Inflammatory macrophage treated with lipopolysaccharide for 4 hours (primary cell): ENCODE results near the gene ADGRB2.

ENCODE experiments used
- DNase-seq: peaks from one replicate; pipeline ENCODE4 v3.0.0-alpha.2; 2020

The ADGRB2 gene

GRCh38 chr1:31763671-31764311, 349 bp downstream of the ADGRB2 start:
- no peak for DNase-seq

GRCh38 chr1:31762726-31763670, 1.1 kb downstream of the ADGRB2 start:
- peak; percentile 28 for DNase-seq

- no peak for DNase-seq
Measured at GRCh38 chr1:31762323-31762722, 1.8 kb downstream of the ADGRB2 start.

- no peak for DNase-seq
Measured at GRCh38 chr1:31761883-31762282, 2.3 kb downstream of the ADGRB2 start.

GRCh38 chr1:31760471-31761470, 3.4 kb downstream of the ADGRB2 start:
- peak; percentile 47 for DNase-seq

GRCh38 chr1:31759298-31760023, 4.7 kb downstream of the ADGRB2 start:
- DNase-seq, result no peak

- DNase-seq, result no peak
Measured at GRCh38 chr1:31758823-31759222, 5.3 kb downstream of the ADGRB2 start.

- DNase-seq, result no peak
Measured at GRCh38 chr1:31757989-31758388, 6.2 kb downstream of the ADGRB2 start.

- no peak for DNase-seq
Measured at GRCh38 chr1:31757204-31757679, 6.9 kb downstream of the ADGRB2 start.

GRCh38 chr1:31756578-31756977, 7.6 kb downstream of the ADGRB2 start:
- no peak for DNase-seq

GRCh38 chr1:31755850-31756492, 8.2 kb downstream of the ADGRB2 start:
- DNase-seq, result no peak

- no peak for DNase-seq
Measured at GRCh38 chr1:31755197-31755611, 8.9 kb downstream of the ADGRB2 start.

- DNase-seq, result no peak
Measured at GRCh38 chr1:31754397-31754796, 9.7 kb downstream of the ADGRB2 start.

GRCh38 chr1:31753707-31754349, 10.3 kb downstream of the ADGRB2 start:
- no peak for DNase-seq

- no peak for DNase-seq
Measured at GRCh38 chr1:31752952-31753475, 11.1 kb downstream of the ADGRB2 start.

GRCh38 chr1:31752258-31752657, 11.9 kb downstream of the ADGRB2 start:
- no peak for DNase-seq

GRCh38 chr1:31751822-31752241, 12.3 kb downstream of the ADGRB2 start:
- DNase-seq, result no peak

- no peak for DNase-seq
Measured at GRCh38 chr1:31750858-31751510, 13.2 kb downstream of the ADGRB2 start.

- no peak for DNase-seq
Measured at GRCh38 chr1:31749785-31750735, 14.1 kb downstream of the ADGRB2 start.
